ENCODE results near the gene NECAB2. TPM values are rescaled to one million over a fixed set of nuclear protein-coding genes. Genes with fewer than 3 reads are reported as not detected.
A peak's percentile ranks its signal among the peaks of the same experiment; 100 is the strongest.

Gene NECAB2
- total and polyA plus RNA-seq, 7 donors: 0.04 to 0.13 (median 0.09) TPM; not detected in 4

DNA sequence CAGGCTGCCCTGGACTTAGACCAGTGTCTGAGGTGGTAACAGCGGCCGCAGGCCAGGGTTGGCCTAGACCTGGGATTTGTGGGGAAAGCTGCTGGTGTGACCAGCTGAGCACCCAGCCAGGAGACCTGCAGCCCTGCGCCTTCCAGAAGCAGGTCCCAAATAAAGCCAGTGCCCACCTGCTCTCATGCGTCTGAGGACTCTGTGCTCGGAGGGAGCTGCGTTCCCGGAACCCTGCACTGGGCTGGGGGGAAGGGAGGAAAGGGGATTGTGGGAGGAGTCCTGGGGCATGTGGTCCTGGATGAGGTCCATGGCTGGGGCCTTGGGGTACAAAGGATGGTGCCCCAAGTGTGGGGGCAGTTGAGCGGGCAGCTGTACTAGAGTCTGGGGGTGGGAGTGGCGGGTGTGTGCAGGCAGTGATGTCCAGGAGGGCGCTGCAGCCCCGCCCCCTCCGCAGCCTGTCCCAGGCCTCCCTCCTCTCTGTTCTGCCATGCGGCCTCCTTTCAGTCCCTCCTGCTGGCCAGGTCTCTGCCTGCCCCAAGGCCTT lies 1.8 kb upstream of the NECAB2 start:
- no peak overlapping the region for H3K27ac ChIP-seq
- TF ChIP-seq, protein P1, sequence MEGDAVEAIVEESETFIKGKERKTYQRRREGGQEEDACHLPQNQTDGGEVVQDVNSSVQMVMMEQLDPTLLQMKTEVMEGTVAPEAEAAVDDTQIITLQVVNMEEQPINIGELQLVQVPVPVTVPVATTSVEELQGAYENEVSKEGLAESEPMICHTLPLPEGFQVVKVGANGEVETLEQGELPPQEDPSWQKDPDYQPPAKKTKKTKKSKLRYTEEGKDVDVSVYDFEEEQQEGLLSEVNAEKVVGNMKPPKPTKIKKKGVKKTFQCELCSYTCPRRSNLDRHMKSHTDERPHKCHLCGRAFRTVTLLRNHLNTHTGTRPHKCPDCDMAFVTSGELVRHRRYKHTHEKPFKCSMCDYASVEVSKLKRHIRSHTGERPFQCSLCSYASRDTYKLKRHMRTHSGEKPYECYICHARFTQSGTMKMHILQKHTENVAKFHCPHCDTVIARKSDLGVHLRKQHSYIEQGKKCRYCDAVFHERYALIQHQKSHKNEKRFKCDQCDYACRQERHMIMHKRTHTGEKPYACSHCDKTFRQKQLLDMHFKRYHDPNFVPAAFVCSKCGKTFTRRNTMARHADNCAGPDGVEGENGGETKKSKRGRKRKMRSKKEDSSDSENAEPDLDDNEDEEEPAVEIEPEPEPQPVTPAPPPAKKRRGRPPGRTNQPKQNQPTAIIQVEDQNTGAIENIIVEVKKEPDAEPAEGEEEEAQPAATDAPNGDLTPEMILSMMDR (IDR thresholded peaks at IDR 0.05): no peak
- WGBS, 3 donors: 88 to 99% (median 94%) methylated on average over 10 to 13 of the region's 13 CpGs
- H3K9me3 ChIP-seq: no peaks in the 10 kb centered on the region
- H3K36me3 ChIP-seq (ENCODE audit: insufficient read depth in 1 of 2, low read depth in 1 of 2): peaks cover 9 to 53% of the 10 kb centered on the region in 2 donors
- H3K27me3 ChIP-seq (ENCODE audit: insufficient read depth in 3 of 3, low read length in 2 of 3): no peaks in the 10 kb centered on the region
- peak in 1 of 2 donors; percentile 13 for DNase-seq
- intact Hi-C loops (cut with DNase I): loop anchor here (5.0 to 10.0 kb wide), 3 partner anchors 76 to 219 kb away; partner anchors contain the start of genes SLC38A8 (in 1 of the 2) and TAF1C (in 1 of the 2)
- H3K4me1 ChIP-seq: no peaks in the 10 kb centered on the region
- no peak for ATAC-seq
- no peak overlapping the region for H3K4me3 ChIP-seq

DNA sequence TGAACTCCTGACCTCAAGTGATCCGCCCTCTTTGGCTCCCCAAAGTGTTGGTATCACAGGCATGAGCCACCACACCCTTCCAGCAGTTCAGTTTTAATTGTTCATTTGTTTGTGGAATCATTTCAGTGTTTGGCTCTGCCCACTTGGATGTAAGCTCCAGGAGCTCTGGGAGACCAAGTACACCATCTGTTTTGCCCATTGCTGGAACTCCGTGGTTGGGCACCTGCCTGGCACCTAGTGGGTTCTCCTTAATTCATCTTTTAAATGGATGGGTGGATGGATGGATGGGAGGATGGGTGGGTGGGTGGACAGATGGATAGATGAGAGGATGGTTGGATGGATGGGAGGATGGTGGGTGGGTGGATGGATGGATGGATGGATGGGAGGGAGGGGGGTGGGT lies 953 bp upstream of the NECAB2 start:
- no peak overlapping the region for H3K27ac ChIP-seq
- DNase-seq (no peak), ATAC-seq (no peak)
- WGBS, 3 donors: 59 to 88% (median 60%) methylated on average over 2 of the region's 2 CpGs
- H3K9me3 ChIP-seq: no peaks in the 10 kb centered on the region
- intact Hi-C loops (cut with DNase I): loop anchor here (5.0 to 10.0 kb wide), 3 partner anchors 75 to 218 kb away; partner anchors contain the start of genes SLC38A8 (in 1 of the 2) and TAF1C (in 1 of the 2)
- H3K4me3 ChIP-seq: no peak overlapping the region
- H3K27me3 ChIP-seq (ENCODE audit: insufficient read depth in 3 of 3, low read length in 2 of 3): no peaks in the 10 kb centered on the region
- H3K36me3 ChIP-seq (ENCODE audit: insufficient read depth in 1 of 2, low read depth in 1 of 2): peaks cover 9 to 44% of the 10 kb centered on the region in 2 donors
- H3K4me1 ChIP-seq: no peaks in the 10 kb centered on the region
- TF ChIP-seq, protein P1 (IDR thresholded peaks at IDR 0.05): no peak

DNA sequence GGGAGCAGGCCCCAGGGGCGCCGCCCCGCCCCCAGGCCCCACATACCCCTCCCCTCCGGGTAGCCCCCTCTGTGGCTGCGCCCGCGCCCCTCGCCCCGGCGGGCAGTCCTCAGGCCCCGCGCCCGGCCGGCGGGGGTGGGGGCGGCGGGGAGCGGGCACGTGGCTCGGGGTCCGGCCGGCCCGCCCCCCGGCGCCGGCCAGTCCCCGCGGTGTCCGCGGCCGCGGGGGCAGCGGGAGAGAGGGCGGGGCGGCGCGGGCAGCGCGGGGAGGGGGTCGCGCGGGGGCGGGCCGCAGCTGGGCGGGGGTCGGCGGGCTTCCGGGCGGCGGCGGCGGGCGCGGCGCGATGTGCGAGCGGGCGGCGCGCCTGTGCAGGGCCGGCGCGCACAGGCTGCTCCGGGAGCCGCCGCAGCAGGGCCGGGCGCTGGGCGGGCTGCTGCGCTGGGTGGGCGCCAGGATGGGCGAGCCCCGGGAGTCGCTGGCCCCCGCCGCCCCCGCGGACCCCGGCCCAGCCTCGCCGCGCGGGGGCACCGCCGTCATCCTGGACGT lies 335 bp downstream of the NECAB2 start:
- H3K36me3 ChIP-seq (ENCODE audit: insufficient read depth in 1 of 2, low read depth in 1 of 2): peaks cover 4 to 31% of the 10 kb centered on the region in 2 donors
- 0 to 3% (median 2%) methylated on average over 2 to 87 of the region's 87 CpGs for WGBS, 3 donors
- intact Hi-C loops (cut with DNase I): loop anchor here (5.0 to 10.0 kb wide), 3 partner anchors 74 to 216 kb away; partner anchors contain the start of genes SLC38A8 (in 1 of the 2) and TAF1C (in 1 of the 2)
- H3K9me3 ChIP-seq: no peaks in the 10 kb centered on the region
- no peak overlapping the region for H3K27ac ChIP-seq
- DNase-seq (no peak), ATAC-seq (no peak)
- no peaks in the 10 kb centered on the region for H3K4me1 ChIP-seq
- no peaks in the 10 kb centered on the region for H3K27me3 ChIP-seq (ENCODE audit: insufficient read depth in 3 of 3, low read length in 2 of 3)
- TF ChIP-seq, protein P1 (IDR thresholded peaks at IDR 0.05): no peak
- H3K4me3 ChIP-seq: peak overlapping the region; percentile 48

DNA sequence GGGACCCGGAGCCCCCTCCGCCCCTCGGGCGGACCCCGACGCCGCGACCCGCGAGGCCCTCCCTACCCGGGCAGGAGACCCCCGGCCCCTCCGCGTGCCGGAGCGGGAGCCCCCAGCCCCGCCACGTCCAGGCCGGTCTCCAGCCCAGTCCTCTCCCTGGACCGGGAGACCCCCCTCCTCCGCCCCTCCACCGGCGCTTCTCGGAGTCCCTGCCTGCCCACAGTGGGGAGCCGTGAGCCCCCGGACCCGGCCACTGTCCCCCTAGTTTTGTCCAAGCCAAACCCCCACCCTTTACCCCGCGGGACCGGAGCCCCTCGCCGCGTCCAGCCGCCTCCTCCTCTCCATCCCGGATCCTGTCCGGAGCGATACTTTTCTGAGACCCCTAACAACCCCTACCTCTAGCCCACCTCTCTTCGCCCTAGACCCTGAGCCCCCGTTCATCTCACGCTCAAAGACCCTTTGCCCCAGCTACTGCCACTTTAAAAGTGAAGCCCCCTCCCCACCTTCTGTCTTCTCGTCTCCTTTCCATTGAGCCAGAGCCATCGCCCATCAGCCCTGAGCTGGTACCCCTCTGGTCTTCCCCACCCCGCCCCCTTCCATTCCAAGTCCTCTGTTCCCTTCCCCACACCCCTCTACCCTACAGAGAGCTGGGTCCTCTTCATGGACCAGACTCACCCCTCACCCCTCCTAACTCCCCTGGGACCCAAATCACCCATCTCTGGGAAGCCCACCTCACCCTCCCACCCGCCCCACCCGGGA lies 1.0 kb downstream of the NECAB2 start:
- TF ChIP-seq, protein P1 (IDR thresholded peaks at IDR 0.05): no peak
- Histone ChIP-seq H3K9me3 (no peaks in the 10 kb centered on the region), H3K4me3 (no peak overlapping the region), H3K4me1 (no peaks in the 10 kb centered on the region), H3K36me3 (ENCODE audit: insufficient read depth in 1 of 2, low read depth in 1 of 2) (peaks cover 4 to 24% of the 10 kb centered on the region in 2 donors), H3K27me3 (ENCODE audit: insufficient read depth in 3 of 3, low read length in 2 of 3) (no peaks in the 10 kb centered on the region), H3K27ac (no peak overlapping the region)
- no peak for ATAC-seq
- 13 to 21% (median 14%) methylated on average over 18 to 45 of the region's 45 CpGs for WGBS, 3 donors
- intact Hi-C loops (cut with DNase I): loop anchor here (5.0 to 10.0 kb wide), 3 partner anchors 73 to 216 kb away; partner anchors contain the start of genes SLC38A8 (in 1 of the 2) and TAF1C (in 1 of the 2)
- no peak for DNase-seq
